Mesendoderm (in vitro differentiated cells): ENCODE data around the gene METAP1D.

ENCODE experiments used
- DNase-seq: peaks from one replicate; pipeline ENCODE4 v3.0.0; 2013
- H2AK5ac ChIP-seq: 2 replicates; pipeline ENCODE4 v1.6.1; 2013; ENCODE audit warnings: low read length, inconsistent platforms
- H2BK120ac ChIP-seq: 2 replicates; pipeline ENCODE4 v1.6.1; 2013; ENCODE audit warnings: low read depth, mild to moderate bottlenecking, low read length, moderate library complexity, mixed read lengths
- H2BK15ac ChIP-seq: replicated peaks from 2 replicates; pipeline ENCODE4 v1.6.1; 2013; ENCODE audit warnings: low read depth, mild to moderate bottlenecking, moderate library complexity
- H2BK5ac ChIP-seq: 2 replicates; pipeline ENCODE4 v1.6.1; 2013; ENCODE audit warnings: low read length, inconsistent platforms
- H3K18ac ChIP-seq: 2 replicates; pipeline ENCODE4 v1.6.1; 2013; ENCODE audit warnings: mild to moderate bottlenecking, low read length, mixed read lengths
- H3K23ac ChIP-seq: one replicate; pipeline ENCODE4 v1.6.1; 2013; ENCODE audit warnings: low read length
- H3K27ac ChIP-seq: 2 replicates; pipeline ENCODE4 v1.5.1; 2013; ENCODE audit warnings: low read depth, mild to moderate bottlenecking, inconsistent platforms, low read length, moderate library complexity
- H3K27me3 ChIP-seq: 2 replicates; pipeline ENCODE4 v1.6.1; 2013; ENCODE audit warnings: low read length, control low read depth, mild to moderate bottlenecking, inconsistent platforms; ENCODE audit not compliant: insufficient read depth, poor library complexity
- H3K36me3 ChIP-seq: 2 replicates; pipeline ENCODE4 v1.6.1; 2013; ENCODE audit warnings: low read length, inconsistent platforms; ENCODE audit not compliant: control insufficient read depth, insufficient read depth
- H3K4ac ChIP-seq: one replicate; pipeline ENCODE4 v1.6.1; 2013; ENCODE audit warnings: low read depth, mild to moderate bottlenecking, low read length, moderate library complexity
- H3K4me1 ChIP-seq: 2 replicates; pipeline ENCODE4 v1.6.1; 2013; ENCODE audit warnings: low read depth, low read length, inconsistent platforms; ENCODE audit not compliant: control insufficient read depth
- H3K4me2 ChIP-seq: 2 replicates; pipeline ENCODE4 v1.6.1; 2013; ENCODE audit warnings: low read length
- H3K4me3 ChIP-seq: 2 replicates; pipeline ENCODE4 v1.5.1; 2013; ENCODE audit warnings: mild to moderate bottlenecking, low read length
- H3K56ac ChIP-seq: one replicate; pipeline ENCODE4 v1.6.1; 2013; ENCODE audit warnings: low read length
- H3K79me1 ChIP-seq: 2 replicates; pipeline ENCODE4 v1.6.1; 2013; ENCODE audit warnings: low read length, inconsistent platforms
- H3K79me2 ChIP-seq: 2 replicates; pipeline ENCODE4 v1.6.1; 2013; ENCODE audit warnings: mild to moderate bottlenecking, low read length; ENCODE audit not compliant: control insufficient read depth, insufficient read depth
- H3K9ac ChIP-seq: 2 replicates; pipeline ENCODE4 v1.6.1; 2013; ENCODE audit warnings: low read length, inconsistent platforms
- H4K5ac ChIP-seq: one replicate; pipeline ENCODE4 v1.6.1; 2013; ENCODE audit warnings: low read length
- H4K8ac ChIP-seq: one replicate; pipeline ENCODE4 v1.6.1; 2013; ENCODE audit warnings: low read depth, mild to moderate bottlenecking, control low read depth, low read length, moderate library complexity

METAP1D gene

GRCh38 chr2:172129404-172129803, 129.7 kb downstream of the METAP1D start:
- no peak for DNase-seq
- H4K8ac ChIP-seq = no peak overlapping the region
- H2BK120ac ChIP-seq = no peak overlapping the region

More at GRCh38 chr2:172129404-172129803, 129.7 kb downstream of the METAP1D start:
- H3K4me3 ChIP-seq = no peak overlapping the region
- no peak overlapping the region for H2AK5ac ChIP-seq
- H3K4ac ChIP-seq = no peak overlapping the region
- H3K27ac ChIP-seq = no peak overlapping the region
- H3K79me2 ChIP-seq = no peaks in the 10 kb centered on the region
- no peak overlapping the region for H2BK15ac ChIP-seq
- no peaks in the 10 kb centered on the region for H3K36me3 ChIP-seq
- peaks cover 3% of the 10 kb centered on the region for H3K4me1 ChIP-seq
- H3K27me3 ChIP-seq = no peaks in the 10 kb centered on the region
- no peak overlapping the region for H2BK5ac ChIP-seq
- H3K23ac ChIP-seq = no peak overlapping the region
- H3K56ac ChIP-seq = no peak overlapping the region
- H3K18ac ChIP-seq = no peak overlapping the region
- H4K5ac ChIP-seq = no peak overlapping the region
- H3K4me2 ChIP-seq = no peak overlapping the region
- no peaks in the 10 kb centered on the region for H3K79me1 ChIP-seq
- H3K9ac ChIP-seq = no peak overlapping the region
